Prostate gland (tissue), 2 donors: ENCODE measurements around the gene BCL2L11. TPM values are rescaled to one million over a fixed set of nuclear protein-coding genes. Genes with fewer than 3 reads are reported as not detected.
A peak's percentile ranks its signal among the peaks of the same experiment; 100 is the strongest.

Source experiments
- DNase-seq: peaks from one replicate; pipeline ENCODE4 v3.0.0-alpha.2; 2019; ENCODE audit warnings: low spot score
- H3K27ac ChIP-seq, 2 donors: fragments of 200-600 bp; sonication (generic); 2 replicates each; pipeline ENCODE4 v1.5.1; 2017 to 2019
- H3K27me3 ChIP-seq: fragments of 200-600 bp; sonication (generic); replicated peaks from 2 replicates; pipeline ENCODE4 v1.5.1; 2019; ENCODE audit not compliant: insufficient read depth
- H3K36me3 ChIP-seq, 2 donors: fragments of 200-600 bp; sonication (generic); 1 replicate in 1 of 2; 2 replicates in 1 of 2; pipeline versions ENCODE4 v1.5.1 to v1.8.1; 2017 to 2019
- H3K4me1 ChIP-seq: fragments of 200-600 bp; sonication (generic); replicated peaks from 2 replicates; pipeline ENCODE4 v1.5.1; 2019
- H3K4me3 ChIP-seq, 2 donors: fragments of 200-600 bp; sonication (generic); 2 replicates each; pipeline ENCODE4 v1.5.1; 2017 to 2019
- H3K9me3 ChIP-seq: fragments of 200-600 bp; sonication (generic); 2 replicates; pipeline ENCODE4 v1.5.1; 2017
- POLR2A ChIP-seq: fragments of 450-650 bp; IDR thresholded peaks from one replicate; pipeline ENCODE4 v1.6.1; 2016; ENCODE audit warnings: antibody characterized with exemption, mild to moderate bottlenecking
- POLR2AphosphoS5 ChIP-seq: sonication (generic); formaldehyde crosslinking; IDR thresholded peaks from one replicate; pipeline ENCODE4 v1.6.1; 2017; ENCODE audit warnings: antibody characterized with exemption
- WGBS: methylation state at CpG from one replicate; pipeline ENCODE4 v1.1.5; 2018; 5-methylcytosine and 5-hydroxymethylcytosine counted together
- intact Hi-C: fragments of 100-400 bp; cut with DNase I; formaldehyde crosslinking; loops from one replicate; pipeline ENCODE4 v1.14.2; 2022
- total RNA-seq, 2 donors: library from RNA; depleted of rRNA; stranded (reverse); fragments of >200 nt; gene quantifications; one replicate each; pipeline ENCODE4 v1.1.0, GENCODE V29; 2016
- TF ChIP-seq, protein P1 (sequence below), 4 experiments: fragments of 200-600 bp in 2 of 4; fragments of 450-650 bp in 2 of 4; sonication (generic) in 2 of 4; IDR thresholded peaks; 1 replicate in 3 of 4; 2 replicates in 1 of 4; pipeline ENCODE4 v1.5.1; 2016 to 2019; ENCODE audit warnings: antibody characterized with exemption in 4 of 4, mild to moderate bottlenecking in 2 of 4, moderate library complexity in 2 of 4

BCL2L11 gene
- total RNA-seq, 2 donors from 2014 or later: 28.3 to 55.3 TPM

DNA sequence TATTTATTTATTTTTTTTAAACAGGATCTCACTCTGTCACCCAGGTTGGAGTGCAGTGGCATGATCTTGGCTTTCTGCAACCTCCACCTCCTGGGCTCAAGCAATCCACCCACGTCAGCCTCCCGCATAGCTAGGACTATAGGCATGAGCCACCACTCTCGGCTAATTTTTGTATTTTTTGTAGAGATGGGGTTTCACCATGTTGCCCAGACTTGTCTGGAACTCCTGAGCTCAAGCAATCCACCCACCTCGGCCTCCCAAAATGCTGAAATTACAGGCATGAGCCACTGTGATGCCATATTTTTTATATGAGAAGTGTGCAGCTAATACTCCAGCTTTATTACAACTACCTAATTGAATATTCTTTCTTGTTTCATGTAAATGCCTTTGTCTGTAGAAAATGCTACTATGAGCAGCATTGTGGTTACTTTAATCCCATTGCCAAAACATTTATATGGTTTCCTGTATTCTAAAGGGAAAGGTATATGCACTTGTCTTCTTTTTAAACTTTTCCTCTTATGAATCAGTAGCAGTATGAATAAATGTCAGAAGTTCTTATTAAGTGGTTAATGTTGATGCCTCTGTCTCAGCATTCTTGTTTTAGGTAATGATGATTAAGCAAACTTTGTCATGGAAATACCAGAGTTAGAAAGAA is 9.5 kb upstream of the BCL2L11 start:
- Histone ChIP-seq H3K4me1 (no peaks in the 10 kb centered on the region), H3K9me3 (no peaks in the 10 kb centered on the region), H3K27ac (no peak overlapping the region), H3K36me3 (no peaks in the 10 kb centered on the region), H3K27me3 (peaks cover 4% of the 10 kb centered on the region), H3K4me3 (no peak overlapping the region)
- intact Hi-C loops: loop anchor here (10.0 kb wide), 1 partner anchor 344 kb away; no protein-coding TSS in a partner anchor
- DNase-seq: no peak
- TF ChIP-seq POLR2AphosphoS5 (no peak), POLR2A (no peak)
- TF ChIP-seq, protein P1, sequence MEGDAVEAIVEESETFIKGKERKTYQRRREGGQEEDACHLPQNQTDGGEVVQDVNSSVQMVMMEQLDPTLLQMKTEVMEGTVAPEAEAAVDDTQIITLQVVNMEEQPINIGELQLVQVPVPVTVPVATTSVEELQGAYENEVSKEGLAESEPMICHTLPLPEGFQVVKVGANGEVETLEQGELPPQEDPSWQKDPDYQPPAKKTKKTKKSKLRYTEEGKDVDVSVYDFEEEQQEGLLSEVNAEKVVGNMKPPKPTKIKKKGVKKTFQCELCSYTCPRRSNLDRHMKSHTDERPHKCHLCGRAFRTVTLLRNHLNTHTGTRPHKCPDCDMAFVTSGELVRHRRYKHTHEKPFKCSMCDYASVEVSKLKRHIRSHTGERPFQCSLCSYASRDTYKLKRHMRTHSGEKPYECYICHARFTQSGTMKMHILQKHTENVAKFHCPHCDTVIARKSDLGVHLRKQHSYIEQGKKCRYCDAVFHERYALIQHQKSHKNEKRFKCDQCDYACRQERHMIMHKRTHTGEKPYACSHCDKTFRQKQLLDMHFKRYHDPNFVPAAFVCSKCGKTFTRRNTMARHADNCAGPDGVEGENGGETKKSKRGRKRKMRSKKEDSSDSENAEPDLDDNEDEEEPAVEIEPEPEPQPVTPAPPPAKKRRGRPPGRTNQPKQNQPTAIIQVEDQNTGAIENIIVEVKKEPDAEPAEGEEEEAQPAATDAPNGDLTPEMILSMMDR (IDR thresholded peaks at IDR 0.05): no peak
- 72% methylated on average over 4 of the region's 4 CpGs for WGBS

DNA sequence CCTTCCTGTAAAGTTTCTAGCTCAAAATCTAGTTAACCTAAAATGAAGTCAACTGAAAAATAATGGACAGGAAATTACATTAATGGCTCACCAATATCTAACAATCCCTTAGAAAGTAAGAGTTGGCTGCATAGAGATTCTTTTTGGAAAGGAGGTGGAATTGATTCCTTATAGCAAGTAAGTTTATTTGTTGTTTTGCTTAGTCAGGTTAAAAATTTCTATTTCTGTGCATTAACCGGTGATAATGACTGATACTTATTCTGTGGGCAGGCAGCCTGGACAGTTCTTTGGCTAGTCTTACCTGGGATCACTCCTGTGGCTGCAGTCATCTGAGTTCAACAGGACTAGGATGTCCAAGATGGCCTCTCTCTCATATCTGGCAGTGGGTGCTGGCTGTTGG is 6.9 kb upstream of the BCL2L11 start:
- no peak overlapping the region for H3K4me3 ChIP-seq
- peaks cover 4% of the 10 kb centered on the region for H3K27me3 ChIP-seq
- intact Hi-C loops: loop anchor here (10.0 kb wide), 1 partner anchor 341 kb away; no protein-coding TSS in a partner anchor
- no peak overlapping the region for H3K27ac ChIP-seq
- WGBS: 84% methylated on average over 1 of the region's 1 CpG
- TF ChIP-seq, protein P1 (IDR thresholded peaks at IDR 0.05): no peak
- no peak for TF ChIP-seq POLR2A
- TF ChIP-seq POLR2AphosphoS5: no peak
- H3K36me3 ChIP-seq: no peaks in the 10 kb centered on the region
- peaks cover 3% of the 10 kb centered on the region for H3K4me1 ChIP-seq
- no peak for DNase-seq
- no peaks in the 10 kb centered on the region for H3K9me3 ChIP-seq

DNA sequence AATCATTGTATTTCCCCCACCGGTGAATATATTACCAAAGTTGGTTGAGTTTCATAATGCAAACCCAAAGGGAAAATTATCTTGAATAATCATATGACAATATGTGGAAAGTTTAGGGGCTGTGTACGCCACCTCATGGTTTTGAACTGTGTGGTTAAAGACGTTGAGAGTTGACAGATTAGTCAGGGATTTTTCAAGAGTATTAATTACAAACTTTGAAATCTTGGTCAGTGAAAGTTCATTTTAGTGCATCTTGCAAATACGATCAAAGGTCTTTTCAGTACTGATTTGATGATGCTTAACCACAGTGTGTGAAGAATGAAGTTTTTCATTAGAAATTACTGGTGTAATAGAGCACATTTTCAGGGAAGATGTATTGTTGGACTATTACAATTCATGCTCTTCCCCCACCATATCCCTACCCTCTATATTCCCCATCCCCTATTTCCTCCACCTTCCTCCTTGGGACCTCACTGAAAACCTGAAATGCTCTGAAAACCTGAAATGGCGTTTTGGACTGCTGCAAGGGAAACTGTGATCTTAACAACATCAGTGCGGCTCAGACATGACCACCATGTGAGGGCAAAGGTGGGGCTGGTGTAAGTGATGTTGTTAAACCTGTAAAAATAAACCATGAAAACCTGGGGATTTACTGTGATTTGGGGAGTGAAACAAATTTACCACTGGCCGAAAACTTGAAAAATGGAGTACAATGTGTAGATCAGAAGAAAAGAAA is 4.5 kb upstream of the BCL2L11 start:
- H3K4me1 ChIP-seq: peaks cover 3% of the 10 kb centered on the region
- no peak for DNase-seq
- no peak overlapping the region for H3K27ac ChIP-seq
- no peak overlapping the region for H3K4me3 ChIP-seq
- WGBS: 59% methylated on average over 7 of the region's 7 CpGs
- H3K9me3 ChIP-seq: no peaks in the 10 kb centered on the region
- TF ChIP-seq POLR2A (no peak), POLR2AphosphoS5 (no peak)
- TF ChIP-seq, protein P1 (IDR thresholded peaks at IDR 0.05): no peak
- no peaks in the 10 kb centered on the region for H3K27me3 ChIP-seq
- H3K36me3 ChIP-seq: no peaks in the 10 kb centered on the region
- intact Hi-C loops: loop anchor here (5.0 to 10.0 kb wide), 2 partner anchors 339 to 581 kb away; no protein-coding TSS in a partner anchor

DNA sequence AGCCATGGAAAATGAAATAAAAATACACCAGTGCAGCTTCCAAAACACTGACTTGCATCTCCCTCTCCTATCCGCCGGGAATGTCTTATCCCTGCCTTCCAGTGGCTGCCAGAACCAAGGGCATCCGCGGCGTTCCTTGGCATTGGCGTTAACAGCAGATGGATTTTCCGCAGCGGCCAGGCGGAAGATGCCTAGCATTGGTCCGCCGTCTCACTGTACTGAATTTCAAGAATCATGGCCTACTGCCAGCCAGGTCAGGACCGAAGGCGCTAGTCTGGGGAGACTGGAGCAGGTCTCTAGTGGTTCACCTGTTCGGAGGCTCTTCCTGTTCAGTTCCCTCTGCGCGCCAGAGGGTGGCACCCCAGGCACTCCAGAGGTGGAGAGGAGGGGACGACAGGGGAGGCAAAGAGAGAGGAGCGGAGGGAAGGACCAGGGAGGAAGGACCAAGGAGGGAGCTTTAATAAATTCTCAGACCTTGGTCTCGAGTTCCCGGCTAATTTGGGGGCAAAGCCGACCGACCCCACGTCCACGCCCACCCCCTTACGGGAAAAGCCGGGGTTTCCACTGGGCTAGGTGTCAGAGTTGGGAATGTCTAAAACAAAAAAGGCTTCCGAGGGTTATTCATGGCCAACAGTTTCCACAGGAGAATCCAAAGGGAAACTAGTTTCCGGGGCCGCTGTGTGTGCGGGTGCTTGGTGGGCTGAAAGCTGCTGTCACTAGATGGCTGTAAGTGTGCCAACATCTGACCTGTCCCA is 3.7 kb upstream of the BCL2L11 start:
- intact Hi-C loops: loop anchor here (5.0 to 10.0 kb wide), 2 partner anchors 338 to 580 kb away; no protein-coding TSS in a partner anchor
- H3K9me3 ChIP-seq: no peaks in the 10 kb centered on the region
- H3K27me3 ChIP-seq: no peaks in the 10 kb centered on the region
- no peaks in the 10 kb centered on the region for H3K36me3 ChIP-seq
- peaks cover 3% of the 10 kb centered on the region for H3K4me1 ChIP-seq
- peak; percentile 75 for DNase-seq
- no peak for TF ChIP-seq POLR2A
- TF ChIP-seq POLR2AphosphoS5: peak; percentile 62
- TF ChIP-seq, protein P1 (IDR thresholded peaks at IDR 0.05): peak; percentile 35 to 93 (median 84)
- 6% methylated on average over 30 of the region's 30 CpGs for WGBS
- peak overlapping the region; percentile 13 to 23 for H3K4me3 ChIP-seq
- no peak overlapping the region for H3K27ac ChIP-seq
